GM19239 (cell line): ENCODE results near the gene TMBIM4.
A peak's percentile ranks its signal among the peaks of the same experiment; 100 is the strongest.

ENCODE experiments used
- DNase-seq: peaks from one replicate; pipeline ENCODE4 v3.0.0; 2011; ENCODE audit warnings: low spot score; ENCODE audit not compliant: insufficient read length
- FAIRE-seq: peaks from 2 replicates; lab custom pipeline; 2011; peaks lifted over from hg19 to GRCh38; lab: Jason Lieb, UNC

TMBIM4 gene

GRCh38 chr12:66109056-66109455, 60.7 kb downstream of the TMBIM4 start:
- DNase-seq (no peak), FAIRE-seq (no peak)

DNA sequence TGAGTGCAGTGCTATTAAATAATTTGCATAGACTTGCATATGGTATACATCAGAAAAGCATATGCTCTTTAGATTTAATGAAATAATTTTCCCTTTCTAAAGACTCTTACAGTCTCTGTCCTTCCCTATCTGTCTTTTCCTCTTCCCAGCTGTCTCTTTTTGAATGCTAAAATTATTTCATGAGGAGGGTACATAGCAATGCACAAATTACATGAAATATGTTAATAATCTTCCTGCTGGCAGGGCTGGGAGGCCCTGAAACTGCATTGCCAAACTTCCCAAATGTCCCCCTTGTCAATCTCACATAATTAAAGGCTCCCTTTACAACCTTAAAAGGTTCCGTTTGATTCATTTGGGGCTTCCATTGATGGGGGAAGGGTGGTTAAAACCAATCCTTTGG, 61.4 kb downstream of the TMBIM4 start:
- no peak for FAIRE-seq
- DNase-seq = no peak

DNA sequence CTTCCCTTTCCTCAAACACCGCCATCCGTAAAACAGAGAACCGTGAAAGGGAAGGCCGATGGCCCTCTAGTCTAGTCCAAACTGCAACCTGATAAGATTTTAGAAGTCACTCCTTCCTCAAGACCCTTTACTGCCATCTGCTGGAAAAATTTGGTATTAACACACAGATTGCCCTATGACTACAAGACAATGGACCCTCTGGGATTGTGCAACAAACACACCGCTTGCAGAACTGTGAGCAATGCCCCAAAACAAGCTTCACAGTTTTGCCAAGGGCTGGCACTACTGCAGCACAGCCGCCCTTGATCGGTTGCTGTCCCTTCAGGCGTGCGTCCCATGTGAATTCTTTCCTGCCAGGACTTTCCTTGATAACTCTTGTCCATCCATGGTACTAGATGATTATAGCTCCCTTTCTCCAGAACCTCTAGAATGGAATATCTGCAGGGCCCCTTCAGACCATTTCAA, 62.3 kb downstream of the TMBIM4 start:
- peak; percentile 91 for FAIRE-seq
- DNase-seq = peak; percentile 41

GRCh38 chr12:66103016-66103913, 66.5 kb downstream of the TMBIM4 start:
- FAIRE-seq (no peak), DNase-seq (no peak)

- no peak for DNase-seq
- FAIRE-seq = no peak
Observed at GRCh38 chr12:66092559-66093269, 77.1 kb downstream of the TMBIM4 start.

DNA sequence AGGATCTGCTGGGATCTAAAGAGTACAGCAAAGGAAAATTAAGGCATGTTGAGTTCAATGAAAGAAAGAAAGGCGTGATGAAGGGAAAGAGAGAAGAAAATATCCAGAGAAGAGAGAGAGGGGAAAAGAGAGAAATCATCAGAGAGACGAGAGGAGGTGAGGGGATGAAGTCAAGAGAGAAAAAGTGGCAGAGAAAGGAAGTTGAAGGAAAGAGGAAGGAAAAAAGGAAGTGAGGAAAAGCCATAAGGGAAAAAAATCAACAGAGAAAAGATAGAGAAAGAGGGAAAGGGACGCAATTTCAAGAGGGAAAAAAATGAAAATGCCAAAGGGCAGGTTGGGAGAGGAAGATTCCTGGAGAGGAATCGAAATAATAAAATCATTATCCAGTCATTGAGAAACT, 79.6 kb downstream of the TMBIM4 start:
- no peak for DNase-seq
- no peak for FAIRE-seq

GRCh38 chr12:66087365-66087943, 82.3 kb downstream of the TMBIM4 start:
- FAIRE-seq (peak; percentile 64), DNase-seq (peak; percentile 21)

- DNase-seq (no peak), FAIRE-seq (no peak)
Observed at GRCh38 chr12:66085998-66086397, 83.8 kb downstream of the TMBIM4 start.
